GM18868 (cell line): ENCODE measurements around the gene NREP.
"Not testable (repeated sequence)": the region's sequence is repeated elsewhere in the genome, so short reads cannot be mapped to it uniquely, and the experiment has no call there.

ENCODE experiments used
- ATAC-seq: cut with Tn5 transposase; IDR thresholded peaks from one replicate; pipeline ENCODE4 v1.9.1; 2021; ENCODE audit warnings: mild to moderate bottlenecking, moderate library complexity; ENCODE audit not compliant: unreplicated experiment

The NREP gene

DNA sequence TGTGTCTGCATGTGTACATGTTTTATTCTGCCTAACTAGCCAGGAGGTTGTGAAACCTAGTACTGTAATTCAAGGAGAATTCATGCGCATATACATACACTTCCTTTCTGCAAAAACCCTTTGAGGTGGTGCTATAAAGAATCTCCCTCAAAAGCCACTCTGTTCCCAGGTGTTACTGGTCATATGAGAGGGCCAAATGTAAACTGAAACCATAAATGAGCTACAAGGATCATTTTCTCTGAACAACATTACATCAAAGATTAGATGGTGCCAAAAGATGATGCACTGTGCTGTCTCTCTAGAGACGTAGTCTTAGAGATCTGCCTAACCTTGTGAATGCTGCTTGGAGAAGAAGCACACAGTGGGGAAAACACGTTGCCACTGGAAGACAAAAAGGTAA, 15.7 kb downstream of the NREP start:
- peak; percentile 75 for ATAC-seq

DNA sequence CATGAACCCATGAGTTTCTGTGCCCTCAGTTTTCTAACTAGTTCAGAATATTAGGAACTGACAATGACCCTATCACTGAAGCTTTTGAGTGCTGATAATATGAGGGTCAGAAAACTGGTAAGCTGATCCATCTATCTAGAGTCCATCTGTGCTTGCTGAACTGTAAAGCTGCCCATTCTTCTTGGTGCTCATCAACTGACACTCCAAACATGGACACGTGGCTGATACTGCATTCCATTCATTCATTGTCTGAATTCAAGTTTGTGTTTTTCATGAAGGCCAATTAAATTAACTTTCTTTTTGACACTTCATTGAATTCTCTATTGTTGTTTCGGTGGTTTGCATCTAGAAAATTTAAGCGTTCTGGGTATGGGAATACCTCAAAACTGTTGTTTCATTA, 17.6 kb downstream of the NREP start:
- no peak for ATAC-seq

DNA sequence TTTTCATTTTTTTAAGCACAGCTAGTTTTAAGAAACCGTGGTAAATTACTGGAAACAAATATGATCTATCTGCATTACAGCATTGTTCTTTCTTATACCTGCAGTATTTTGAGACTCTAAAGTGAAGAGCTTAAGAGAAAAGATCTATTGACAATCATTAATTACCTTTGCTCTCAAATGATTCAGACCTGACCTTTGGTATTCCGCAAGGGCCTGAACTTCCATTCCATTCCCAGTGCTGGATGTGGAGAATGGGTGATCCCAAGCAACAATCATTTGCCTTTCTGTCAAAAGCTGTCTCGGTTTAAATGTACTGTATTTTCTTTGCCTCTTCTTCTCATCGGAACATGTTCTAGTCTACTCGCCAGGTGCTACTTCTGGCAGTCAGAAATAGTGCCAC, 18.9 kb downstream of the NREP start:
- ATAC-seq: no peak

DNA sequence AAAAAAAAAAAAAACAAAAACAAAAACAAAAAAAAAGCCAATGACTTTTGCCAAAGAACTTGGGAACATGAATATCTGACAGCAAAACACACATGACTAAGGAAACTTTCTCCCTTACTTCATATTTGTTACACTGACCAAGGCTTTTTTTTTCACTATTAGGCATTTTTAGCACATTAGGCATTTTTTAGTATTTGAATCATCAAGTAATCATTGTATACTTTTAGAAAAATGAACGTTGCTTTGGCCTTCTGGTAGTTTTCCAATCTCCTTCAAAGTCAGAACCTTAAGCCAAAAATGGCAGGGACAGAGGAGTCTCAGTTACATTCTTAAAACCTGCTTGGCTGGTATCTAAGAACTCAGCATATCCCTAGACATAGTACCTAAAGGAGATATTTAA, 19.3 kb downstream of the NREP start:
- ATAC-seq: no peak

GRCh38 chr5:111735583-111736270, 21.3 kb downstream of the NREP start:
- ATAC-seq: no peak

GRCh38 chr5:111734597-111734996, 22.4 kb downstream of the NREP start:
- no peak for ATAC-seq

DNA sequence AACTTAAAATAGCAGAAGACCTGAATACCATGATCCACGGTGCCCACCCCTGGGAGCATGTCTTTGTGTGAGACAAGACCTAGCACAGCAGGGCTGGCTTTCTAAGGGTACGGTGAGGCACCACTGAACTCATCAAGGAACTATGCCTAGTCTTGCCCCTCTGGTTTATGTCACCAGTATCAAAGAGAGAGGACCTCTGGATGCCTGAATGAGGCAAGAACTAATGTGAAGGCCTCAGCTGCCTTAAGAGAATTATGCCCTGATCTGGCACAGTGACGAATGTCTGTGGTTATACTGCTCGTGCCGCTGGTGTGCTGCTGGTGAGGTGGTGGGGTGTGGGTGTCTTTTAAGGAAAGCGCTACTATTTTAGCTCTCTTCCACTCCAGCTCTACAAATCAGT, 23.0 kb downstream of the NREP start:
- no peak for ATAC-seq

GRCh38 chr5:111733571-111733970, 23.4 kb downstream of the NREP start:
- no peak for ATAC-seq

- no peak for ATAC-seq
These were observed 25.4 kb downstream of the NREP start for GRCh38 chr5:111731638-111732037.

- ATAC-seq: no peak
These were observed 26.2 kb downstream of the NREP start for GRCh38 chr5:111730659-111731382.

DNA sequence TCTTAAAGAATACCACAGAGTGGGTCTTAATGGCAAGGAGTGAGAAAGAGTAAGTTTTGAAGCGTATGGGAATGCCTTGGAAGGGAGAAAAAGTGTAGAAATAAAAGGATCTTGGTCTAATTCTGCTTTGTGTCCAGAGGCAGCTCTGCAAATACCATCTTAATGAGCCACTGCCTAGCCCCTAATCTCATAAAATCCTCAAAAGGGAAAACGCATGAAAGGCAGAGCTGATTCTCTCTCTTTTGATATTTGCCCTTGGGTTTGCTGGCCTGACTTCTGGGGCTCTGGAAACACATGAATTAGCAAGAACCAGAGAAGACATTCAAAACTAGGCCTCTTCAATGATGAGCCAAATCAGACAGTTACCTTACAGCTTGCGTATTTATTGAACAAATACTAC, 28.1 kb downstream of the NREP start:
- ATAC-seq: no peak

- ATAC-seq: no peak
These were observed 30.0 kb downstream of the NREP start for GRCh38 chr5:111726986-111727385.

GRCh38 chr5:111722140-111722539, 34.9 kb downstream of the NREP start:
- no peak for ATAC-seq

- no peak for ATAC-seq
These were observed 36.6 kb downstream of the NREP start for GRCh38 chr5:111720333-111720890.

DNA sequence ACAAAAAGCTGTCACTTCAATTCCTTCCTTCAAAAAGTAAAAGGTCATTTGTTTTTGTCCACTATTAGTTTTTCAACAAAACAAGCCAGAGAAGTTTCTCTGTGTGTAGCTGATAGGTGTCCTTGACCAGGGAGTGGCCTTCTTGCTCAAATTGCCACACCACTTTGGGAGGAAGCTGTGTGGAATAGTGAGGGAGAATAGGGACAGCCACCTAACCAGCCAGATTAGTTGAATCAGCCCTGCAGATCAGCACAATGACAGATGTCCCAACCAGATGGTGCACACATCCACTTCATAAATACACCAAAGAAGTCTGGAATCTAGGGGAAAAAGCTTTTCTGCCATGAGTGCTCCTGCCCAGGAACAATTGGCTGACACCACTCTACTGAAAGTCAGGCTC, 37.2 kb downstream of the NREP start:
- ATAC-seq: no peak

DNA sequence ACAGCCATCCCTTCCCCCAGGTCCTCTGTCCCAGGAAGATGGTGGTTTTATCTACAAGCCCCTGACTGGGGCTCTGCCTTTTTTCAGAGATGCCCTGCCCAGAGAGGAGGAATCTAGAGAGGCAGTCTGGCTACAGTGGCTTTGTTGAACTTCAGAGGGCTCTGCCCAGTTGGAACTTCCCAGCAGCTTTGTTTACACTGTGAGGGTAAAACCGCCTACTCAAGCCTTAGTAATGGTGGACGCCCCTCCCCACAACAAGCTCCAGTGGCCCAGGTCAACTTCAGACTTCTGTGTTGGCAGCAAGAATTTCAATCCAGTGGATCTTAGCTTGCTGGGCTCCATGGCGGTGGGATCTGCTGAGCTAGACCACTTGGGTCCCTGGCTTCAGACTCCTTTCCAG, 40.2 kb downstream of the NREP start:
- not testable (repeated sequence) for ATAC-seq

GRCh38 chr5:111707630-111708164, 49.3 kb downstream of the NREP start:
- ATAC-seq: no peak

- no peak for ATAC-seq
These were observed 50.6 kb downstream of the NREP start for GRCh38 chr5:111706345-111706744.

- peak; percentile 39 for ATAC-seq
These were observed 52.4 kb downstream of the NREP start for GRCh38 chr5:111704452-111705085.

GRCh38 chr5:111703662-111704061, 53.3 kb downstream of the NREP start:
- ATAC-seq: peak; percentile 98

DNA sequence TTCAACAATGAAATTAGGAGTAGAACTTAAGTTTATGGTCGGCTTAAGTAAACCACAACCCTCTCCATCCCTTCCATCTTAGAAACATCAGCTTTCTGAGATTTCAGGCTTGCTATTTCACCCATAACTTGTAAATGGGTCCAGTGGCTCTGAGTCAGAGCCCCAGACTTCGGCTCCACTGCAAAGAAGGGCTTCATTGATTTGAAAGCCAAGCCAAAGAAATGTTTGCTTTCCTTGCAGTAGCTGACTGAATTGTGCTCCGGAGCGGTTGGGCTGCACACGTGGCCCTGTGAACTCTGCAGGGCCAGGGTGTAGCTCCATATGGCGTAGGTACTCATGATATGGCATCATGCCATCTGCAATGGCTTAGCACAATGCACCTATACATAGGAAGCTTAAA, 57.0 kb downstream of the NREP start:
- no peak for ATAC-seq

DNA sequence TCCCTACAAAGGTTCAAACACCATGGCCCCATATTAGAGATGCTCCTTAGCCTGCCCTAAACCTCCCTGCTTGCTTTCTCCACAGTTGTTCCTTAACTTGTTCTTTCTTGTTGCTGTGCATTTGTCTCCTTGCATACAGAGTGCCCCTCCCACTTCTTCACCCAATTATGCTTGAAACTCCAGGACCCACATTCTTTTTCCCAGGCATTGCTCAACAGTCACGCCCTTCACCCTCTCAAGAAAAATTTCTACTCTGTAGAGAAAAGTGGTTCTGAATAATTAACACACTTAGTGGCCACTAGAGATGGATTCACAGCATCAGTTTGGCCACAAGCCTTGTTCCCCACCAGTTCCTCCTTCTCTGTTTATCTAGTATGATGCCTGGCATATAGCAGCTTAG, 57.7 kb downstream of the NREP start:
- no peak for ATAC-seq
